HG03521 (cell line): ENCODE measurements around the gene DLG2.

ENCODE experiments used
- ATAC-seq: cut with Tn5 transposase; IDR thresholded peaks from one replicate; pipeline ENCODE4 v1.9.1; 2021; ENCODE audit warnings: mild to moderate bottlenecking, moderate library complexity; ENCODE audit not compliant: unreplicated experiment

The DLG2 gene

GRCh38 chr11:84250834-84251613 is 1376.1 kb downstream of the DLG2 start:
- ATAC-seq, result no peak

GRCh38 chr11:84249344-84250135 is 1377.6 kb downstream of the DLG2 start:
- peak; percentile 53 for ATAC-seq

DNA sequence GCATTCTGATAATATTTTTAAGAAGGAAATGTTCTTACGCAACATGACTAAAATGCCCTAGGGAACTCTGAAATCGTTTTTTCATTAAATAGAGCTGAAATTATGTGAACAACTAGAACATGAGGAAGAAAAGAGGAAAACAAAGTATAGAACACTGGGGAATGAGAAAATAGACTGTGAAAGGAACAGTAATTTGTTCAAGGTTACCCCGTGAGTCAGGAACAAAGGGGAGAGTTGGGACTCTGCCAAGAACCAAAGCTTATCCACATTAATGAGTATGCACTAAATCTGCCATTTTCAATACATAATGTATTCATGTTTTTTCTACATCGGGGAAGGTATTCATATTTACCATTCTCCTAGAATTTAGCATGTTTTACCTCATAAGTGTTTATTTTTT is 1379.2 kb downstream of the DLG2 start:
- ATAC-seq, result no peak

DNA sequence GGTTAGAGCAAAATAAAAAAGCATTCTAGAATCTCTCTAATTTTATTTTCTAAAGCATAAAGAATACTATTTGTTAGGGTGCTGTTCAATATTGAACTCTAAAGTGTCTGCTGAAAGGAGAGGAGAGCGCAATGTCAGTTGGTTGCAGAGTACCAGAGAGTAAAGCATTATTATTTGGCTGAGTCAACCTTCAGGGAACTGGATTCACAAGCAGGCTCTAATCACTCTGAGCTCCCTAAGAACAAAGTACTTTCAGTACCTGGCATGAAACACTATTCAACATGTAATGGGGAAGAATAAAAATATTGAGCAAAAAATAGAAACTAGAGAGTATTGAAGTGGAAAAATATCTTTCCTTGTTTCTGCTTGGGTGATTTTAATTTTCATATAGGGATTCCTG is 1380.0 kb downstream of the DLG2 start:
- ATAC-seq, result no peak

GRCh38 chr11:84243629-84244263 is 1383.4 kb downstream of the DLG2 start:
- peak; percentile 70 for ATAC-seq

DNA sequence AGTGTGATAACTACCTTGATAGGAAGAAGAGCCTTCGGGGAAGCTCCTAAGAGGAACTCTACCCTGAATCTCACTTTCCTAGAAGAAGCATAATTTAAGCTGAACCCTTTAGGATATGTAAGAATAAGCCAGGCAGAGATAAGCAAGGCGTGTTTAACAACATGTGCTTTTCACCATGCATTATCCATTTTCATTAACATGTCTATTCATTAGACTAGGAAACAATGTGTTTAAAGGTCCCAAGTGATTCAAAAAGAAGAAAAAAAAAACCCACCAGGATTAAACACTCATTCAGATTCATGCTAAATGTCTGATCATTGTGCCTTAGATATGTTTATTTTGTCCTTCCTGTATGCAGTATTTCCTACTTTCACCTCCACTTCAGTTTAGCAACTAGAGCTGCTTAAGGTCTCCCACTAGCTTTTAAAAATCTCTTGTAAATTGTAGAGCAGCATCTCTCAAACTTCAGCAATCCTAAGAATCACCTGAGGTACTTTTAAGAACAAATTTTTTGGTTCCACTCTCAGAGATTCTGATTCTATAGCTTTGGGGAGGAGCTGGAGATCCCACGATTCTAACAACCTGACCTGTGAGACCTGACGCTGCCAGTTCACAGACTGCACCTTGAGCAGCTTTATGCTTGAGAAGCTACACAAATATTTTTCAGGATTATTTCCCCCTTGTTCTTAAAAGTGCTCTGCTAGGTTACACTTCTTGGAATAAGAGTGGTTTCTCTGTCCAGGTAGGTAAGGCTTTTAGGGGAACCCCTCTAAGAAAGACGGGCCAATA is 1385.6 kb downstream of the DLG2 start:
- ATAC-seq, result no peak

DNA sequence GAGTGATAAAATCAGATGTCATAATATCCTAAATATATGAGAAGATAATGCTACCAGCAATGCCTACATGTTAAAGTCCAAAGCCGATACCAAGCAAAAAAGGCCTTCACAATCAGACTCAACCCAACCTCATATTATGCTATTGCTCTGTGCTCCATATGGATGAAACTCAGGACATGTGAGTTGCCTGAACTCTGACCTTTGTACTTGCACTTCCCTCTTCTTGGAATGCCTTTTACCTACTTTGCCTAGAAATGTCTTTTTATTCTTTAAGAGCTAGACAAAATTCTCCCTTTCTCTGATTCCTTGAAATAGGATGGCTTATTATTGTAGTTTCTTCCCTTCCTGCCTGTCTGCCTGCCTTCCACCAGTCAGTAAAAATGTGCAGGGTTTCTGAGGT is 1386.3 kb downstream of the DLG2 start:
- ATAC-seq, result no peak

GRCh38 chr11:84236436-84236835 is 1390.7 kb downstream of the DLG2 start:
- ATAC-seq, result no peak

- no peak for ATAC-seq
These were observed 1392.5 kb downstream of the DLG2 start for GRCh38 chr11:84234462-84235202.

- ATAC-seq, result no peak
These were observed 1393.1 kb downstream of the DLG2 start for GRCh38 chr11:84234011-84234410.

- ATAC-seq, result no peak
These were observed 1394.6 kb downstream of the DLG2 start for GRCh38 chr11:84232511-84232910.

DNA sequence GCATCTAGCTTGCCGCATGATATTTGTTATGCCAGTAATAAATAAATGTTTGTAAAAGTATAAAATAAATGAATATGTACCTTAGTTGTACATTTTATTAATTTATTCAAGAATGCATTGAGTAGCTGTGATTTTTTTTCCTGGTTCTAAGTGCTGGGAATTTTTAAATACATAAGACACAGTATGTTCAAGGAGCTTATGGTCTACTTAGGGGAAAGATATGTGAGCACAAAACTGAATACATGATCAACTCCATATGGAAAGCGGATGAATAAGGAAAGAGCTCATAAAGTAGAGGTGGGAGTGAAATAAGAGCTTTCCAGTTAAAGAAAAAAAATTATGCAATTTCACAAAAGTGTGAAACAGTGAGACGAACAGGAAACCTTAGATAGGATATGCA is 1396.7 kb downstream of the DLG2 start:
- ATAC-seq, result no peak

DNA sequence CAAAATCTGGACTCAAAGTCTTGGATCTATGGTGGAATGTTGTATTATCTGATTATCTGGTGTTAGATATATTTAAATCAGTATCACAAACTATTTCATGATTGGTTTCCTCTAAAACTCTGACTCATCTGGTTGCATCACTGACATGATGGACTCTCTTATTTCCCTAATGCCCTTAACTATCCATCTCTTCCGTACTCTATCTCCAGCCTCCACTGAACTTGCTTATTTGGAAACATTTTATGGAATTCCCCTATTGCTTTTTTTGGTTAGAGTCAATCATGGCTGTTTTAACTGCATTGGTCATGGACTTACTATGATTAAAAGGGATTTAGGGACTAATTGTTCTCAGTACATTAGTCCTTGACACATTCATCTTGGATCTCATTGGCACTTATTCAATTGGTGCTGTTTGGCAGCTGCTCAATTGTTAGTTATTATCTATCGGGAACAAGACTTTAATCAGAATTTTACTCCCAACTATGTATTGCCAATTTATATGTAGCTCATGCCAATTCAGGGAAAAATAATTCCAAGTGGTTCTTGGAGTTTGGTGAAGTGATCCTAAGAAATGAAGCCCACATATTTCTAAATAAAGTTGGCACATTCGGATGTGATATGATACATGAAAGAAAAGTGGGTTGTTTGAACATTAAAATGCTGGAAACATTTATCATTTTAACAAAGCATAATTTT is 1399.0 kb downstream of the DLG2 start:
- ATAC-seq, result no peak

- no peak for ATAC-seq
These were observed 1403.1 kb downstream of the DLG2 start for GRCh38 chr11:84224042-84224441.

DNA sequence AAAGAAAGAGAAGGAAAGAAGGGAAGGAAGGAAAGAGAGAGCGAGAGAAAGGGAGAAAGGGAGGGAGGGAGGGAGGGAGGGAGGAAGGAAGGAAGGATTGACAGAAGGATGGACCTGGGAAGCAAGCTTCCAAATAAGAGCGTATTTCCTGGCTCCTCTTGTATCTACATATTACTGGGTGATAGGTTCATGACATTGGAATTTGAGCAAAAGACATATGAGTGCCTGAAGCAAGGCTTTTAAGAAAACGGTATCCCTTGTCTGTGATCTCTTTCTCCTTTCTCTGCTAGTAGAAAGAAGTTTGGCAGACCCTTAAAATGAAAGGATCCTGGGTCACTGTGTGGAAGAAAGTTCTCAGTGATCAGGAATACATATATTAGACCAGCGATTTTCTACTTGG is 1408.8 kb downstream of the DLG2 start:
- no peak for ATAC-seq

- ATAC-seq, result no peak
These were observed 1411.5 kb downstream of the DLG2 start for GRCh38 chr11:84215672-84216071.

- ATAC-seq, result no peak
These were observed 1412.6 kb downstream of the DLG2 start for GRCh38 chr11:84214557-84214956.

- no peak for ATAC-seq
These were observed 1414.4 kb downstream of the DLG2 start for GRCh38 chr11:84212468-84213390.

DNA sequence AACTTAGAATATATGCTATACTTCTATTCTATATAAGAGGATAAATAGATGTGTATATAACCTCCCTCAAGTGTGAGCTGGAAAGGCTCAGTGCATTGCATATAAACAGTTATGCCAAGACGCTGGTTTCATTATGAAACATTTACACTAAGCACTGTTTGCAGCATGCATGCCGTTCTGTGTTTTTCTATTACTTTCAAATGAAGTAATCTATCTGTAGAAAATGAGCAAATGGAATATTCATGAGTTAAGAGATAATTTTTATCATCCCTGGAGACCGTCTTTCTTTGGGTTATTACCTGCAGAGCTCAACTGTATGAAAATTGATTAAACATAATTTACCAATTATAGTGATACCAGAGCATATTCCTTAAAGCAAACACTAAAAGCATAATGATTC is 1415.2 kb downstream of the DLG2 start:
- no peak for ATAC-seq
